ENCODE results near the gene NTN3.

GRCh38 chr16:2469399-2470233, 1.5 kb upstream of the NTN3 start:
- TF ChIP-seq BHLHE40 (IDR thresholded peaks at IDR 0.05; ENCODE audit: low read depth, low read length) (no peak), CTCF (conservative IDR thresholded peaks at IDR 0.05; ENCODE audit: low read depth, low read length) (no peak), POLR2A (IDR thresholded peaks at IDR 0.05; ENCODE audit: low read depth, low read length) (no peak), RFX5 (IDR thresholded peaks at IDR 0.05; ENCODE audit: low read depth, low read length) (no peak), MAZ (IDR thresholded peaks at IDR 0.05; ENCODE audit: borderline replicate concordance, low read depth, low read length) (no peak), CHD1 (IDR thresholded peaks at IDR 0.05; ENCODE audit: low read depth, low read length) (no peak), NFE2L2 (IDR thresholded peaks at IDR 0.05; ENCODE audit: low read depth, low read length) (no peak), RCOR1 (IDR thresholded peaks at IDR 0.05; ENCODE audit: insufficient replicate concordance, low read length) (no peak), RAD21 (IDR thresholded peaks at IDR 0.05; ENCODE audit: low read length) (no peak), CEBPB (IDR thresholded peaks at IDR 0.05; ENCODE audit: low read depth, low read length) (no peak), SMC3 (IDR thresholded peaks at IDR 0.05; ENCODE audit: low read depth, low read length) (no peak), FOS (IDR thresholded peaks at IDR 0.05; ENCODE audit: low read depth, low read length) (no peak), USF2 (IDR thresholded peaks at IDR 0.05; ENCODE audit: low read depth, low read length) (no peak), MAFK (IDR thresholded peaks at IDR 0.05; ENCODE audit: low read depth, low read length) (no peak)

Measured in IMR-90 (cell line).